Measurements from ENCODE around the gene PIAS1.

Gene PIAS1

DNA sequence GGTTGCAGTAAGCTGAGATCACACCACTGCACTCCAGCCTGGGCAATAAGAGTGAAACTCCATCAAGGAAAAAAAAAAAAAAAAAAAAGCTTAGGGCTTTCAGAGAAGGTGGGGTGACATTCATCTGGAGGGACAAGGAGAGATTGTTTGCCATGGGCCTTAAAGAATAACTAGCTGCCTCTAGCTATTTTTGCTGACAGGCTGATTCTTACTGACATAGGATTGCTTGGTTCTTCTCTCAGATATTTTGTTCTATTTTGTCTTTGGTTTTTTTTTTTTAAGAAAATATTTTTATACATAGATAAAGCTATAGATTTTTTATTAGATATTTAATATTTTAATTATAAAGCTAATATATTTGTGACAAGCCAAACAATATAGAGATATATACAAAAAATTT, 24.2 kb upstream of the PIAS1 start:
- no peaks in the 10 kb centered on the region for H3K36me3 ChIP-seq
- no peaks in the 10 kb centered on the region for H3K27me3 ChIP-seq
- no peak overlapping the region for H3K4me3 ChIP-seq (ENCODE audit: low read depth, low read length)
- H3K9me3 ChIP-seq: no peaks in the 10 kb centered on the region
- TF ChIP-seq CTCF (IDR thresholded peaks at IDR 0.05; ENCODE audit: low read depth, low read length): no peak
- H3K4me1 ChIP-seq: no peaks in the 10 kb centered on the region
- DNase-seq: no peak

DNA sequence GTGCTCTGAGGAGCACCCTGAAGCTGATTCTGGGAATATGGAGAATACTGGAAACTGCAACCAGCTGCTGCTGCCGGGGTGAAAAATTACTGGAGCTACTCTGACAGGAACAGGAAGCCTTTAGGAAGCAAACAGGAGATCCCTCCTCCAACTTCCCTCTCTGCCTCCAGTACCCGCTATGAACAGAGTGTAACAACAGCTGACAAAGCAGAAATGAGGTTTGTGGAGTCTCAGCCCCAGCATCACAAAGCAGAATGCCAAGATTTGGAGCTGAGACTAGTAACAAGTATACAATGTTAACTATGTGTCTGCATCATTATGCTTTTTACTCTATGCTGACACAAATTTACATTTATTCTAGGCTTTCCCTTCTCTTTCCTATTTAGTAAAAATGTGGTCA, 22.7 kb upstream of the PIAS1 start:
- DNase-seq: no peak
- Histone ChIP-seq H3K36me3 (no peaks in the 10 kb centered on the region), H3K27me3 (no peaks in the 10 kb centered on the region), H3K9me3 (no peaks in the 10 kb centered on the region), H3K4me1 (no peaks in the 10 kb centered on the region), H3K4me3 (ENCODE audit: low read depth, low read length) (no peak overlapping the region)
- TF ChIP-seq CTCF (IDR thresholded peaks at IDR 0.05; ENCODE audit: low read depth, low read length): no peak

DNA sequence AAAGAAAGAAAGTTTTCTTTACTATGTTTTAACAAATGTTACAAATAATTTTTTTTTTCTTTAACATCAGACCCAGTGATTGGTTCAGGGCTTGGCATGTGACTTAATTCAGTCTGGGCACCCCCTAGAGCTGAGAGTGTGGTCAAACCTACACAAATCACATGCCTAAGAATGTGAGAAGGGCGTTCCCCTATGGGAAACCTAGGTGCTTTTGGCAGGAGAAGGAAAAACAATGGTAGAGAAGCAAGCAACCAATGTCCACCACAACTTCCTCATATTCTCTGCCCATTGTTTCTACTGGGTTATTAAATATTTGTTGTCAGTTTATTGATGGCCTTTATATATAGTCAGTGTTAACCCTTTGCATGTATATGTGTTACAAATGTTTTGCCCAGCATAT, 21.4 kb upstream of the PIAS1 start:
- no peak for DNase-seq
- Histone ChIP-seq H3K4me3 (ENCODE audit: low read depth, low read length) (no peak overlapping the region), H3K36me3 (no peaks in the 10 kb centered on the region), H3K4me1 (no peaks in the 10 kb centered on the region), H3K9me3 (no peaks in the 10 kb centered on the region), H3K27me3 (no peaks in the 10 kb centered on the region)
- TF ChIP-seq CTCF (IDR thresholded peaks at IDR 0.05; ENCODE audit: low read depth, low read length): no peak

GRCh38 chr15:68034081-68034480, 20.0 kb upstream of the PIAS1 start:
- Histone ChIP-seq H3K27me3 (no peaks in the 10 kb centered on the region), H3K36me3 (no peaks in the 10 kb centered on the region), H3K4me1 (no peaks in the 10 kb centered on the region), H3K4me3 (ENCODE audit: low read depth, low read length) (no peak overlapping the region), H3K9me3 (no peaks in the 10 kb centered on the region)
- no peak for TF ChIP-seq CTCF (IDR thresholded peaks at IDR 0.05; ENCODE audit: low read depth, low read length)
- no peak for DNase-seq

DNA sequence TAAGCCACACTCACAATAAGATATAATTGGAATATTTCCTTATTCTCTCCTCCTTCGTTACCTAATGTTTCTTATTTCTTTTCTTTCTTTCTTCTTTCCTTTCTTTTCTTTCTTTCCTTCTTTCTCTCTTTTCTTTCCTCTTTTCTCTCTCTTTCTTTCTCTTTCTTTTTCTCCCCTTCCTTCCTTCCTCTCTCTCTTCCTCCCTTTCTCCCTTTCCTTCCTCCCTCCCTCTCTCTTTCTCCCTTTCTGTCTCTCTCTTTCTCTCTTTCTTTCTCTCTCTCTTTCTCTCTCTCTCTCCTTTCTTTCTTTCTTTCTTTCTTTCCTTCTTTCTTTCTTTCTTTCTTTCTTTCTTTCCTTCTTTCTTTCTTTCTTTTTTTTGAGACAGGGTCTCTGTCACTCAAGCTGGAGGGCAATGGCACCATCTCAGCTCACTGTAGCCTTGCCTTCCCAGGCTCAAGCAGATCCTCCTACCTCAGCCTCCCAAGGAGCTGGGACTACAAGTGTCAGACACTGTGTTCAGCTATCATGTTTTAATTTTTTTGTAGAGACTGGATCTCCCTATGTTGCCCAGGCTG, 19.3 kb upstream of the PIAS1 start:
- Histone ChIP-seq H3K9me3 (no peaks in the 10 kb centered on the region), H3K4me1 (no peaks in the 10 kb centered on the region), H3K36me3 (no peaks in the 10 kb centered on the region), H3K27me3 (no peaks in the 10 kb centered on the region), H3K4me3 (ENCODE audit: low read depth, low read length) (no peak overlapping the region)
- TF ChIP-seq CTCF (IDR thresholded peaks at IDR 0.05; ENCODE audit: low read depth, low read length): no peak
- DNase-seq: no peak

- no peaks in the 10 kb centered on the region for H3K36me3 ChIP-seq
- no peaks in the 10 kb centered on the region for H3K9me3 ChIP-seq
- H3K4me1 ChIP-seq: no peaks in the 10 kb centered on the region
- no peak overlapping the region for H3K4me3 ChIP-seq (ENCODE audit: low read depth, low read length)
- DNase-seq: no peak
- TF ChIP-seq CTCF (IDR thresholded peaks at IDR 0.05; ENCODE audit: low read depth, low read length): no peak
- H3K27me3 ChIP-seq: no peaks in the 10 kb centered on the region
Measured at GRCh38 chr15:68038246-68038645, 15.9 kb upstream of the PIAS1 start.
